Tibial nerve (tissue), 4 donors: ENCODE measurements around the gene MID2.

Experiments used
- CTCF ChIP-seq, 5 experiments: fragments of 200-600 bp in 3 of 5; fragments of 450-650 bp in 2 of 5; sonication (generic) in 3 of 5; IDR thresholded peaks; one replicate each; pipeline ENCODE4 v1.5.1; 2016 to 2019; ENCODE audit warnings: antibody characterized with exemption in 5 of 5, mild to moderate bottlenecking in 3 of 5, moderate library complexity in 2 of 5
- EP300 ChIP-seq, 2 donors: sonication (generic); formaldehyde crosslinking; IDR thresholded peaks; one replicate each; pipeline ENCODE4 v1.6.1; 2017; ENCODE audit warnings: antibody characterized with exemption in 2 of 2, mild to moderate bottlenecking in 1 of 2
- POLR2A ChIP-seq, 2 donors: fragments of 450-650 bp; IDR thresholded peaks; one replicate each; pipeline ENCODE4 v1.6.1; 2017; ENCODE audit warnings: antibody characterized with exemption in 2 of 2, mild to moderate bottlenecking in 2 of 2, moderate library complexity in 2 of 2

DNA sequence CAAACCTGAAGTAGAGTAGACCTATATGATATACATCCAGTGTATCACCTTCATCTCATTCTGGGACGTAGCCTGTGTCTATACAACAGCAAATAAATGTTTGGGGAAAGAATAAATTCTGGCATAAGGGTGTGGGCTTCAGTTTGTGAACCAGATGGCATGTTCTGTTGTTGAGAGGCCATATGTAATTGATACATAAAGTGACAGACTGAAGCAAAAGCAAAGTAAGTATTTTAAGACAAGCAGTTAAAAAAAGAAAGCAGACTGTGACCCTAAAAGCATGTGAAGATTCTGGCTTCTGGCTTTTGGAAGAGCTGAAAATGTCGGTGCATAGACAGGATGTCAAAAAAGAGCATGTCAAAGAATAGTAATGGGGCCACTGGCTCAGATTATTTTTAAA is 22.9 kb downstream of the MID2 start:
- TF ChIP-seq CTCF (IDR thresholded peaks at IDR 0.05) (no peak), POLR2A (IDR thresholded peaks at IDR 0.05) (no peak), EP300 (IDR thresholded peaks at IDR 0.05) (no peak)
